Measurements from ENCODE around the gene ALLC.

- TF ChIP-seq CTCF (IDR thresholded peaks at IDR 0.05) (no peak), POLR2AphosphoS5 (IDR thresholded peaks at IDR 0.05) (no peak)
Measured at GRCh38 chr2:3633982-3634595, 23.9 kb upstream of the ALLC start.
